Activated naive CD8-positive, alpha-beta T cell treated with anti-CD3 and anti-CD28 coated beads, Interleukin-2, amount 50 U/mL, for 24 hours (primary cell): ENCODE data around the gene LIPC.

Experiments used
- ATAC-seq: fragments of 150-1000 bp; cut with Tn5 transposase; one replicate; pipeline ENCODE4 v1.10.0; 2021
- DNase-seq: peaks from one replicate; pipeline ENCODE4 v3.0.0; 2021
- H3K27ac Mint-ChIP-seq: one replicate; pipeline ENCODE4 v1.8.0; 2021; ENCODE audit warnings: mild to moderate bottlenecking, mixed read lengths
- H3K27me3 Mint-ChIP-seq: one replicate; pipeline ENCODE4 v1.8.0; 2021; ENCODE audit warnings: mixed read lengths
- H3K36me3 Mint-ChIP-seq: one replicate; pipeline ENCODE4 v1.8.0; 2021; ENCODE audit warnings: low read depth, mixed read lengths
- H3K4me1 Mint-ChIP-seq: one replicate; pipeline ENCODE4 v1.8.0; 2021; ENCODE audit warnings: mixed read lengths
- H3K4me3 Mint-ChIP-seq: one replicate; pipeline ENCODE4 v1.8.0; 2021; ENCODE audit warnings: mild to moderate bottlenecking, moderate library complexity, mixed read lengths
- H3K9me3 Mint-ChIP-seq: one replicate; pipeline ENCODE4 v1.8.0; 2021; ENCODE audit warnings: mixed read lengths

LIPC gene

DNA sequence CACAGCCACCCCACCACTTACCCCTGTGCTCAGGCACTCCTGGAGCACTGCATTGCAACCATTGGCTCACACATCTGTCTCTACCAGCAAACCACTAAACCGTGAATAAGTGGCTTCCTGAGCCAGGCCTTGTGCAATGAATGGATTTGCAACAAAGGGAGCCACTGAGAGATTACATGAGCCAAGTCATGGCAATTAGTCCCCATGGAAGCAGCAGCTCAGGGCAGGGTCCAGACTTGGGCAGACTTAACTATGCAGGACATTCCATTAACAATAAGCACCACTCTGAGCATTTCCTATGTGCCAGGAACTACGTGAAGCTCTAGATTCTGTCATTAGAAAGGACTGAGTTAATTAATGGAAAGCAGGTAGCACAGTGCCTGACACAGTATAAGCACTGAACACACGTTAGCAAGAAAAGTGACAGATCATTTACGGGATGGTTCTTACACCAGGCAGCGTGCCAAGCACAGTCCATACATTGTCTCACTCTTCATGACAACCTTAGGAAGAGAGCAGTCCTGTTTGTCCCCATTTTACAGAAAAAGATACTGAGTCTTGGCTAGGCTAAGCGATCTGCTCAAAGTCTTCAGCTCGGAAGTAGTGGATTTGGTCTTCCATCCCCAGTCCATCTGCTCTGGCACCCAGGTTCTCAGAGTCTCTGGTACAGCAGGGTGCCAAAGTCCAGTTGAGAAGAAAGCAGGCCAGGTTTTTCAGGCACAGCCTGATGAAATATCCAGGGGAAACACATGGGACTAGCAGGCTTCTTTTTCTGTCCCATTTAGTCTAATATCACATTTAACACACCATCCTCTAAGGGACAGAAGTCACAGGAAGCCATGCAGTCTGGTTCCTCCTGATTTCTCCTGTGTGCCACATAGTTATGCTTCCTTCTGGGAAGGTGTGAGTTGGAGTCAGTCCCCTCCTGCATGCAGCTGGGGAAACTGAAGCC is 44.1 kb downstream of the LIPC start:
- Mint-ChIP-seq H3K4me1 (peaks cover 68% of the 10 kb centered on the region), H3K9me3 (no peaks in the 10 kb centered on the region), H3K4me3 (peak overlapping the region; percentile 48), H3K36me3 (no peaks in the 10 kb centered on the region), H3K27ac (peak overlapping the region; percentile 94), H3K27me3 (no peaks in the 10 kb centered on the region)
- no peak for DNase-seq
- no peak for ATAC-seq

DNA sequence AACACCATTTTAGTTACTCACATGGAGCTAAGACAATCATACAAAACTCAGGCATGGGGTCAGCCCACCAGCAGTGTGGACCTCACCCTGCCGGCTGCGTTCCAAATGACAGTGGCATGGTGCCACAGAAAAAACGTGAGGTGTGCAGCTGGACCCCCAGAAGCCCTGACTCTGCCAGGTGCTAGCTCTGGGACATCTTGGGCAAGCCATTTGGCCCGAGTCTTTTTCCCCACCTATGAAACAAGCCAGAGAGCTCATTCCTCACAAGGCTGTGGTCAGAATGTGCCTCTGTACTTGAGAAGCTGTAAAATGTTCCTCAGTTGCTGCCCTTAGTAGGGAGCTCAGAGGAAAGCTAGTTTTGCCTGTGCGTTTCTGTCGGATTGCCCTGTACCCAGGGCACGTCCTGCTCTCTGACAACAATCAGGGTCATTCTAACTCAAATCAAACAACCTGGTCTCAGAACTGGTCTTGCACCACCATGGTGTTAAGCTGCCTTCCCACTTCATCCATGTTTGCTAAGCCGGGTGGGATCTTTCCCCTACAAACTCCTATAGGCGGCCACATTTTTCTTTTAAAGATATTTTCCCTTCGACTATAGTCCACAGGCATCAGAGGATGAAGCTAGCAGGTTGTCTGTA is 44.9 kb downstream of the LIPC start:
- peaks cover 64% of the 10 kb centered on the region for H3K4me1 Mint-ChIP-seq
- H3K36me3 Mint-ChIP-seq, result no peaks in the 10 kb centered on the region
- H3K9me3 Mint-ChIP-seq, result no peaks in the 10 kb centered on the region
- H3K27me3 Mint-ChIP-seq, result no peaks in the 10 kb centered on the region
- DNase-seq (no peak), ATAC-seq (no peak)
- H3K27ac Mint-ChIP-seq, result peak overlapping the region; percentile 73
- H3K4me3 Mint-ChIP-seq, result no peak overlapping the region

GRCh38 chr15:58477170-58477569 is 45.4 kb downstream of the LIPC start:
- H3K4me1 Mint-ChIP-seq, result peaks cover 60% of the 10 kb centered on the region
- H3K27ac Mint-ChIP-seq, result peak overlapping the region; percentile 73
- H3K27me3 Mint-ChIP-seq, result no peaks in the 10 kb centered on the region
- no peak for ATAC-seq
- no peak overlapping the region for H3K4me3 Mint-ChIP-seq
- no peak for DNase-seq
- H3K9me3 Mint-ChIP-seq, result no peaks in the 10 kb centered on the region
- no peaks in the 10 kb centered on the region for H3K36me3 Mint-ChIP-seq

DNA sequence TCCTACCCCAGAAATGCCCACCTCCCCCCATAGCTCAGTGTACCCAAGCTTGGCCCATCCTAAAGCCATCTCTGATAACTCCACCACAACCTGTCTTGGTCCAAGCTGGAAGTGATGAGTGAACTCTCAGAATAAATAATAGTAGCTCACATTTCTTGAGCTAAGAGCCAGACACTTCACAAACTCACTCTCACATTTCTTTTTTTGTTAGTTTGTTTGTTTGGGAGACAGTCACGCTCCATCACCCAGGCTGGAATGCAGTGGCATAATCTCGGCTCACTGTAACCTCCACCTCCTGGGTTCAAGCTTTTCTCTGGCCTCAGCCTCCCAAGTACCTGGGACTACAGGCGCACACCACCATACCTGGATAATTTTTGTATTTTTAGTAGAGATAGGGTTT is 46.2 kb downstream of the LIPC start:
- peak overlapping the region; percentile 73 for H3K27ac Mint-ChIP-seq
- no peaks in the 10 kb centered on the region for H3K27me3 Mint-ChIP-seq
- DNase-seq (no peak), ATAC-seq (no peak)
- no peak overlapping the region for H3K4me3 Mint-ChIP-seq
- no peaks in the 10 kb centered on the region for H3K36me3 Mint-ChIP-seq
- H3K9me3 Mint-ChIP-seq, result no peaks in the 10 kb centered on the region
- peaks cover 53% of the 10 kb centered on the region for H3K4me1 Mint-ChIP-seq

DNA sequence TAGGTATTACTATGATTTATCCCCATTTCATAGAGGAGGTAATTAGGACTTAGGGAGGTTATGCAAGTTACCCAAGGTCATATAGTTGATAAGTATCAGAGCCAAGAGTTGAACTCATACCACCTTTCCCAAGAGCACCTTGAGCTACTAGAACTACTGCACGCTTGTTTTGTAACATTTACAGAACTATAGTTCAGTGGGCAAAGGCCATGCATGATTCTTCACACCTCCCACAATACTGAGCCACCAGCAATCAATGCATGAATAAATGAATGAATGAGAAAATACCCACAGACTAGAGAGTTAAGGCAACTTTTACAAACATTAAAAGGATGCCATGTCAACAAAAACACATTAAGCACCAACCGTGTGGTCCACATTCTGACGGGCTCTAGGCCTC is 46.8 kb downstream of the LIPC start:
- DNase-seq (no peak), ATAC-seq (no peak)
- Mint-ChIP-seq H3K4me3 (no peak overlapping the region), H3K27me3 (no peaks in the 10 kb centered on the region), H3K9me3 (no peaks in the 10 kb centered on the region), H3K36me3 (no peaks in the 10 kb centered on the region), H3K27ac (no peak overlapping the region), H3K4me1 (peaks cover 53% of the 10 kb centered on the region)

- no peak overlapping the region for H3K4me3 Mint-ChIP-seq
- peaks cover 51% of the 10 kb centered on the region for H3K4me1 Mint-ChIP-seq
- DNase-seq (no peak), ATAC-seq (no peak)
- no peaks in the 10 kb centered on the region for H3K27me3 Mint-ChIP-seq
- no peaks in the 10 kb centered on the region for H3K36me3 Mint-ChIP-seq
- no peaks in the 10 kb centered on the region for H3K9me3 Mint-ChIP-seq
- H3K27ac Mint-ChIP-seq, result no peak overlapping the region
These were observed 48.1 kb downstream of the LIPC start for GRCh38 chr15:58479941-58480340.

DNA sequence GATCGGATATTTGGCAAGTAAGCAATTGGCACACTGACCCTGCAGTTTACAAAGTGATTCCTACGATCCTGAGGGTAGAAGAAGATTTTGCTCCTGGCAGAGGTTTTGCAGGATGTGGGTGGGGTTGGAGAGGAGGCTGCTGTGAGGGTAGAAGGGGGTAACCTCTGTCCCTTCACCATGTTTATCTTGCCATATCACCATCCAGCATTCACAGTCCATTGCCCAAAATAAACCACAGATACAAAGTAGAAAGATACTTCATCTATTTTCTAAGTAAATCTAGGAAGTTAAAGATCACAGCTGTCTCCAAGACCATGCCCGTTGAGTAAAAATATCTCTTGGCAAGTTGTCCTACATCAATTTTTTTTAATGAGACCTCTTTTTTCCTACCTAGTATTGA is 51.6 kb downstream of the LIPC start:
- peaks cover 38% of the 10 kb centered on the region for H3K4me1 Mint-ChIP-seq

GRCh38 chr15:58484791-58485600 is 53.2 kb downstream of the LIPC start:
- Mint-ChIP-seq H3K4me3 (no peak overlapping the region), H3K27ac (peak overlapping the region; percentile 73), H3K36me3 (no peaks in the 10 kb centered on the region), H3K9me3 (no peaks in the 10 kb centered on the region), H3K27me3 (no peaks in the 10 kb centered on the region), H3K4me1 (peaks cover 40% of the 10 kb centered on the region)
- DNase-seq (no peak), ATAC-seq (peak; percentile 61)

More for the DNA sequence above, 51.6 kb downstream of the LIPC start:
- Mint-ChIP-seq H3K4me3 (no peak overlapping the region), H3K36me3 (no peaks in the 10 kb centered on the region), H3K27me3 (no peaks in the 10 kb centered on the region), H3K9me3 (no peaks in the 10 kb centered on the region), H3K27ac (no peak overlapping the region)
- ATAC-seq (no peak), DNase-seq (no peak)

GRCh38 chr15:58486062-58486461 is 54.3 kb downstream of the LIPC start:
- ATAC-seq (peak; percentile 42), DNase-seq (no peak)
- peaks cover 40% of the 10 kb centered on the region for H3K4me1 Mint-ChIP-seq
- no peaks in the 10 kb centered on the region for H3K36me3 Mint-ChIP-seq
- H3K27ac Mint-ChIP-seq, result no peak overlapping the region
- H3K9me3 Mint-ChIP-seq, result no peaks in the 10 kb centered on the region
- H3K4me3 Mint-ChIP-seq, result no peak overlapping the region
- no peaks in the 10 kb centered on the region for H3K27me3 Mint-ChIP-seq

DNA sequence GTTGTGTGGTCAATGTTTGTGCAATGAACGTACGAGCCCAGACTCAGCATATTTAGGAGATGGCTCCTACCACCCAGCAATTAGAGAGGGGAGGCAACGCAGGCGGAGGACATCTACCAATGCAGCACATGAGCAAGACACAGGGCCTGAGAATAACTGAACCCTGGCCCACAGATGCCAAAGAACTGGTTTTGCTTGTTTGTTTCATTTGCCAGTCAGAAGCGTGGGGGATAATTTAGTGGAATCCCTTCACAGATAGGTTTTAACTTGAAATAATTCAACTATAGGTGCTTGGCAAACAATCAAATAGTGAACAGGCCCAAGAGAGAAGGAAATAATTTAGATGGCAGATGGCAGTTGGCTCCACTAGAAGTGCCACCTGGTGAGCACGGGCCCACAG is 54.8 kb downstream of the LIPC start:
- no peaks in the 10 kb centered on the region for H3K9me3 Mint-ChIP-seq
- H3K4me3 Mint-ChIP-seq, result no peak overlapping the region
- H3K27ac Mint-ChIP-seq, result no peak overlapping the region
- no peak for ATAC-seq
- H3K36me3 Mint-ChIP-seq, result no peaks in the 10 kb centered on the region
- H3K4me1 Mint-ChIP-seq, result peaks cover 40% of the 10 kb centered on the region
- DNase-seq, result no peak
- no peaks in the 10 kb centered on the region for H3K27me3 Mint-ChIP-seq

DNA sequence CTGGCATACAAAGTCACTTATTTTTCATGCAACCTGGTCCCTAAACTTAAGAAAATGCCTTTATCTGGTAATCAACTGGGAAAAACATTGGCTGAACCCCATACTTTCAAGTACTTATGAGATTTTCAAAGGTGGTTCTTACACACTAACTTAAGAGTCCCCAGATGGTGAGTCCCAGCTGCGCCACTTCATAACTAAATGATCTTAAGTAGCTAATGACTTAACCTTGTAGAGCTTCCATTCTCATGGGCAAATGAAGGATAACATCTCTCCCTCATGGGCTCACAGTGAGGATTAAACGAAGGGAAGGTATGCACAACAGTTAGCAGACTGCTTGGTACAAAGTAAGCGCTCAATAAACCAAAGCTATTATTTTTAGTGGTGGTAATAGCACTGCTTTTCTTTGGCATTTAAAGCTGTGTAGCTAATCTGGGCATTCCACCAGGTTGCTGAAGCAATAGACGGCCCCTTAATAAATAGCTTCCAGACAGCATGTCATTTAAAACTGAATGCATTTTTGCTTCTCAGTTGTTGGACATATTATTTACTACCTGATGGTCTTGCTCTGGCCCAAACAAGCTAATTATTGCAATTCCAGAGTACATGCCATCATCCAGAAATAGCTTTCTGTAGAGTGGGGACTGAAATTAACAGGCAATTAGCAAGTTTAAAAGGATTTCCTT is 55.4 kb downstream of the LIPC start:
- ATAC-seq (no peak), DNase-seq (no peak)
- no peak overlapping the region for H3K27ac Mint-ChIP-seq
- peaks cover 42% of the 10 kb centered on the region for H3K4me1 Mint-ChIP-seq
- no peak overlapping the region for H3K4me3 Mint-ChIP-seq
- H3K9me3 Mint-ChIP-seq, result no peaks in the 10 kb centered on the region
- H3K36me3 Mint-ChIP-seq, result no peaks in the 10 kb centered on the region
- no peaks in the 10 kb centered on the region for H3K27me3 Mint-ChIP-seq

DNA sequence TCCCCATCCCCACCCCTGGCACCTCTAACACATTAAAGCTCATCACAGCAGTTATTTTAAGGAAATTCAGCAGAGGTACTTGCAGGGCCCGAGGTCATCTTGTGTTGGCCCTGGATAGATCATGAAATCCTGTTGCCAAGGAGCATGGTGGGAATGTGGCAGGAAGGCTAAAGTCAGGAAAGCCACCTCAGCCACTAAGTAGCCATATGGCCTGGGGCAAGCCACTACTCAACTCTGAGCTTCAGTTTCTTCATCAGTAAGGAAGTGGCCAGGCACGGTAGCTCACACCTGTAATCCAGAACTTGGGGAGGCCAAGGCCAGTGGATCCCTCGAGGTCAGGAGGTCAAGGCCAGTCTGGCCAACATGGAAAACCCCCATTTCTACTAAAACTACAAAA is 55.9 kb downstream of the LIPC start:
- H3K36me3 Mint-ChIP-seq, result no peaks in the 10 kb centered on the region
- H3K4me1 Mint-ChIP-seq, result peaks cover 42% of the 10 kb centered on the region

DNA sequence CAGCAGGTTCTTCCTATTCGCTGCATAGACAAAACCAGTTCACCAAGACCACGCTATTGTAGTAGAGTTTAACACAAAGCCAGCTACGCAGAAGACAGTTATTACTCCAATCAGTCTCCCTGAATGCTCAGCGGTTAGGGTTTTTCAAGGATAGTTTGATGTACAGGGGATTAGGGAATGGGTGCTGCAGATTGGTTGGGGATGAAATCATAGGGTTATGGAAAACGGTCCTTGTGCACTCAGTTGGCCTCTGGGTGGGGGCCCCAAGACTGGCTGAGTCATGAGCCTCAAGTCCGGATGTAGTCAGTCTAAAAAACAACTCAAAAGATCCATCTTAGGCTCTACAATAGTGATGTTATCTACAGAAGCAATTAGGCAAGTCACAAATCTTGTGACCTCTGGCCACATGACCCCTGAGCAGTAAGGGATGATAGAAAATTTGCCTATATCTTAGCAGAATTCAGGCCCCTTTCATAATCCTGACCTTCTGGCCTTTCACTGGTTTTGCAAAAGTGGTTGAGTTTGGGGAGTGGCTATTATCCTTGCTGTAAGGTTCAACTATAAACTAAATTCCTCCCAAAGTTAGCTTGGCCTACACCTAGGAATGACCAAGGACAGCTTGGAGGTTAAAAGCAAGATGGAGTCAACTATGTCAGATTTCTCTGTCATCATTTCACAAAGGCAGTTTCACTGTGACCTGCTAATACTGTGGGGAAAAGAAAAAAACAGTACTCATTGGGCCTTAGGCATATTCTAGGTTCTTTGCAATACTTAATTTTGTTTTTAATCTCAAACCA is 57.7 kb downstream of the LIPC start:
- Mint-ChIP-seq H3K4me3 (no peak overlapping the region), H3K4me1 (peaks cover 38% of the 10 kb centered on the region), H3K27me3 (no peaks in the 10 kb centered on the region), H3K27ac (no peak overlapping the region), H3K9me3 (no peaks in the 10 kb centered on the region), H3K36me3 (no peaks in the 10 kb centered on the region)
- ATAC-seq (no peak), DNase-seq (no peak)

More for the DNA sequence above, 55.9 kb downstream of the LIPC start:
- Mint-ChIP-seq H3K4me3 (no peak overlapping the region), H3K27me3 (no peaks in the 10 kb centered on the region), H3K27ac (no peak overlapping the region), H3K9me3 (no peaks in the 10 kb centered on the region)
- no peak for DNase-seq
- ATAC-seq, result no peak
